NOMO-1 (cell line): ENCODE measurements around the gene ZRANB1.

Experiments used
- DNase-seq, 2 experiments: peaks; one replicate each; lab custom pipeline; 2025; ENCODE audit not compliant: unreplicated experiment in 2 of 2; lab: John Stamatoyannopoulos, UW

Gene ZRANB1

GRCh38 chr10:124993345-124993708 is 51.4 kb downstream of the ZRANB1 start:
- no peak for DNase-seq

- DNase-seq, result no peak
Observed at GRCh38 chr10:124993736-124994451, 52.0 kb downstream of the ZRANB1 start.

- no peak for DNase-seq
Observed at GRCh38 chr10:124994573-124995473, 52.9 kb downstream of the ZRANB1 start.

GRCh38 chr10:124995605-124996004 is 53.7 kb downstream of the ZRANB1 start:
- no peak for DNase-seq

- no peak for DNase-seq
Observed at GRCh38 chr10:124996127-124996853, 54.4 kb downstream of the ZRANB1 start.

- DNase-seq, result no peak
Observed at GRCh38 chr10:124996854-124997215, 54.9 kb downstream of the ZRANB1 start.

GRCh38 chr10:124997306-124997705 is 55.4 kb downstream of the ZRANB1 start:
- no peak for DNase-seq

- DNase-seq, result no peak
Observed at GRCh38 chr10:124997771-124998623, 56.1 kb downstream of the ZRANB1 start.

GRCh38 chr10:124998624-124999291 is 56.8 kb downstream of the ZRANB1 start:
- no peak for DNase-seq

- DNase-seq, result no peak
Observed at GRCh38 chr10:124999433-125000365, 57.8 kb downstream of the ZRANB1 start.

- DNase-seq, result no peak
Observed at GRCh38 chr10:125000366-125001312, 58.7 kb downstream of the ZRANB1 start.

- no peak for DNase-seq
Observed at GRCh38 chr10:125001313-125002046, 59.6 kb downstream of the ZRANB1 start.

GRCh38 chr10:125002047-125002422 is 60.1 kb downstream of the ZRANB1 start:
- no peak for DNase-seq

GRCh38 chr10:125002423-125003145 is 60.7 kb downstream of the ZRANB1 start:
- no peak for DNase-seq

GRCh38 chr10:125003146-125003900 is 61.4 kb downstream of the ZRANB1 start:
- no peak for DNase-seq
